ENCODE results near the gene STAG3.

DNA sequence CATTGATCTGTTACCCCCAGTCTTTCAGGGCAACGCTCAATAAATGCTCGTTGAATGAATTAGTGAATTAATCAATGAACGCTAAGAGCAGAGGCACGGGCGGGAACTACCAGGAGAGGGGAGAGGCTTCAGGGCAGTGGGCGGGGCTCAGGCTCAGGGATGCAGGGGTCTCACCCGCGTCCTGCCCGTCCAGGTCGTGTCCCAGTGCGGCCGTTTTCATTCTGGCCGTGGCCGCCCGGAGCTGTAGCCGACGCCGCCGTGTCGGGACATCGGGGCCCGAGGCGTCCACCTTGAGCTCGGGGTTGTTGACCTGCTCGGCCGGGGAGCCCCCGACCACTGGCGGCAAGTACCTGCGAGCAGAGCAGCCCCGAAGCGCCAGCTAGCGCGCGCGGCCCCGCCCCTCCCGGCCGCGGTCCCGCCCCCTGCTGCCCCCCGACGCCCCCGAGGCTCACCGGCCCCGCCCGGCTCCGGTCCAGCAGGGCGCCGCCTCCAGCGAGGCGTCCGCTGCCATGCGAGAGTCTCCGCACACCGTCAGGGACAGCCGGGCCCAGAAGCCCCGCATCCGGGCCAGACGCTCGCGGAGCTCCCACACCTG lies 6.5 kb upstream of the STAG3 start:
- TF ChIP-seq, protein P1, sequence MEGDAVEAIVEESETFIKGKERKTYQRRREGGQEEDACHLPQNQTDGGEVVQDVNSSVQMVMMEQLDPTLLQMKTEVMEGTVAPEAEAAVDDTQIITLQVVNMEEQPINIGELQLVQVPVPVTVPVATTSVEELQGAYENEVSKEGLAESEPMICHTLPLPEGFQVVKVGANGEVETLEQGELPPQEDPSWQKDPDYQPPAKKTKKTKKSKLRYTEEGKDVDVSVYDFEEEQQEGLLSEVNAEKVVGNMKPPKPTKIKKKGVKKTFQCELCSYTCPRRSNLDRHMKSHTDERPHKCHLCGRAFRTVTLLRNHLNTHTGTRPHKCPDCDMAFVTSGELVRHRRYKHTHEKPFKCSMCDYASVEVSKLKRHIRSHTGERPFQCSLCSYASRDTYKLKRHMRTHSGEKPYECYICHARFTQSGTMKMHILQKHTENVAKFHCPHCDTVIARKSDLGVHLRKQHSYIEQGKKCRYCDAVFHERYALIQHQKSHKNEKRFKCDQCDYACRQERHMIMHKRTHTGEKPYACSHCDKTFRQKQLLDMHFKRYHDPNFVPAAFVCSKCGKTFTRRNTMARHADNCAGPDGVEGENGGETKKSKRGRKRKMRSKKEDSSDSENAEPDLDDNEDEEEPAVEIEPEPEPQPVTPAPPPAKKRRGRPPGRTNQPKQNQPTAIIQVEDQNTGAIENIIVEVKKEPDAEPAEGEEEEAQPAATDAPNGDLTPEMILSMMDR (IDR thresholded peaks at IDR 0.05), result no peak
- no peak for TF ChIP-seq POLR2A (IDR thresholded peaks at IDR 0.05)
